Kidney (tissue), 14 donors: Measurements from ENCODE around the gene DHX15. TPM values are rescaled to one million over a fixed set of nuclear protein-coding genes. Genes with fewer than 3 reads are reported as not detected.

ENCODE experiments used
- DNase-seq, 5 donors: peaks; one replicate each; pipeline ENCODE4 v3.0.0-alpha.2; 2013 to 2020
- FAIRE-seq: peaks from 2 replicates; lab custom pipeline; 2012; peaks lifted over from hg19 to GRCh38; lab: Jason Lieb, UNC
- H3K27ac ChIP-seq, 2 donors: one replicate each; pipeline ENCODE4 v1.7.0; 2013; ENCODE audit warnings: low read depth in 2 of 2, low read length in 2 of 2, inconsistent platforms in 1 of 2
- H3K27me3 ChIP-seq: one replicate; pipeline ENCODE4 v1.7.1; 2013; ENCODE audit warnings: low read length, inconsistent platforms; ENCODE audit not compliant: control insufficient read depth, insufficient read depth
- H3K36me3 ChIP-seq, 3 donors: one replicate each; pipeline versions ENCODE4 v1.7.0 to v1.7.1; 2013; ENCODE audit warnings: low read length in 3 of 3, control low read depth in 1 of 3, inconsistent platforms in 1 of 3; ENCODE audit not compliant: insufficient read depth in 3 of 3, control insufficient read depth in 2 of 3
- H3K4me1 ChIP-seq, 3 donors: one replicate each; pipeline versions ENCODE4 v1.7.0 to v1.7.1; 2013; ENCODE audit warnings: low read length in 3 of 3, inconsistent platforms in 1 of 3, low read depth in 1 of 3; ENCODE audit not compliant: control insufficient read depth in 2 of 3, insufficient read depth in 2 of 3
- H3K4me3 ChIP-seq, 3 donors: one replicate each; pipeline versions ENCODE4 v1.7.0 to v1.8.1; 2013; ENCODE audit warnings: low read length in 3 of 3, control low read depth in 1 of 3, inconsistent platforms in 1 of 3
- H3K9ac ChIP-seq, 3 donors: one replicate each; pipeline versions ENCODE4 v1.7.0 to v1.7.1; 2013; ENCODE audit warnings: low read length in 3 of 3, control low read depth in 1 of 3, inconsistent platforms in 1 of 3
- H3K9me3 ChIP-seq, 3 donors: one replicate each; pipeline versions ENCODE4 v1.7.0 to v1.7.1; 2013; ENCODE audit warnings: low read length in 3 of 3, control low read depth in 1 of 3, inconsistent platforms in 1 of 3; ENCODE audit not compliant: control insufficient read depth in 2 of 3, insufficient read depth in 1 of 3
- CTCF ChIP-seq: IDR thresholded peaks from 3 replicates; pipeline ENCODE4 v1.5.1; 2012; ENCODE audit warnings: mild to moderate bottlenecking, moderate library complexity, borderline replicate concordance; ENCODE audit not compliant: insufficient read depth; ENCODE audit errors: extremely low read depth
- intact Hi-C: fragments of 100-400 bp; cut with DNase I; formaldehyde crosslinking; loops from one replicate; pipeline ENCODE4 v1.11.1; 2022
- polyA plus RNA-seq: library from polyadenylated mRNA; stranded (reverse); fragments of 350-450 nt; fragmentation: Illumina TruSeq; extraction: RNeasy Lipid Tissue Mini Kit (QIAGEN cat#74804); gene quantifications from one replicate; pipeline ENCODE4 v1.2.3, GENCODE V29; 2014; ENCODE audit warnings: low read depth, low replicate concordance; ENCODE audit not compliant: insufficient read depth
- total RNA-seq: library from RNA; stranded (reverse); fragmentation: NEBNext Ultra II Directional; extraction: Animal tissue kit (Norgen Biotek cat#: 25700); gene quantifications from one replicate; pipeline ENCODE4 v1.2.1, GENCODE V29; 2021
- donor health status: control.
- donor health status: control.
- donor health status: control.
- donor health status: control.
- donor health status: control.
- donor health status: DM: yes; HTN: yes; CAD: no.
- donor health status: Normal renal cell carcinoma (clear cell type).

Gene DHX15
- total and polyA plus RNA-seq, 2 donors from 2014 or later: 53.4 to 120 TPM

GRCh38 chr4:24565054-24565453, 19.3 kb downstream of the DHX15 start:
- Histone ChIP-seq H3K9me3 (no peaks in the 10 kb centered on the region), H3K4me3 (no peak overlapping the region), H3K36me3 (peaks cover 5 to 8% (median 7%) of the 10 kb centered on the region in 3 donors), H3K27ac (no peak overlapping the region), H3K27me3 (no peaks in the 10 kb centered on the region), H3K9ac (no peak overlapping the region), H3K4me1 (peaks cover 0 to 4% (median 2%) of the 10 kb centered on the region in 3 donors)
- no peak for TF ChIP-seq CTCF
- intact Hi-C loops: no loop called here
- FAIRE-seq: no peak
- DNase-seq: no peak

- no peak for TF ChIP-seq CTCF
- H3K36me3 ChIP-seq: peaks cover 2 to 8% (median 5%) of the 10 kb centered on the region in 3 donors
- FAIRE-seq (no peak), DNase-seq (no peak)
- H3K9ac ChIP-seq: no peak overlapping the region
- H3K27me3 ChIP-seq: no peaks in the 10 kb centered on the region
- H3K4me1 ChIP-seq: peaks cover 0 to 4% (median 2%) of the 10 kb centered on the region in 3 donors
- no peak overlapping the region for H3K27ac ChIP-seq
- H3K4me3 ChIP-seq: no peak overlapping the region
- no peaks in the 10 kb centered on the region for H3K9me3 ChIP-seq
- intact Hi-C loops: no loop called here
Measured at GRCh38 chr4:24564488-24564887, 19.9 kb downstream of the DHX15 start.

GRCh38 chr4:24561438-24562139, 22.8 kb downstream of the DHX15 start:
- peaks cover 2 to 8% (median 5%) of the 10 kb centered on the region in 3 donors for H3K36me3 ChIP-seq
- no peak for FAIRE-seq
- intact Hi-C loops: no loop called here
- H3K4me3 ChIP-seq: no peak overlapping the region
- H3K4me1 ChIP-seq: peaks cover 0 to 4% (median 2%) of the 10 kb centered on the region in 3 donors
- no peaks in the 10 kb centered on the region for H3K27me3 ChIP-seq
- no peak overlapping the region for H3K9ac ChIP-seq
- no peak overlapping the region for H3K27ac ChIP-seq
- H3K9me3 ChIP-seq: no peaks in the 10 kb centered on the region
- no peak for DNase-seq
- TF ChIP-seq CTCF: no peak
